ENCODE measurements around the gene ABHD15.

Gene ABHD15

GRCh38 chr17:29588562-29589411 is 21.9 kb upstream of the ABHD15 start:
- TF ChIP-seq REST (IDR thresholded peaks at IDR 0.05; ENCODE audit: low read depth) (no peak), CEBPB (IDR thresholded peaks at IDR 0.05) (no peak), CREB1 (IDR thresholded peaks at IDR 0.05; ENCODE audit: low read depth) (no peak), FOXM1 (IDR thresholded peaks at IDR 0.05; ENCODE audit: borderline replicate concordance, low read depth) (no peak), NFIC (IDR thresholded peaks at IDR 0.05) (no peak), EGR1 (IDR thresholded peaks at IDR 0.05) (peak; percentile 50; the same call in 1 of the 2 replicates), TCF12 (IDR thresholded peaks at IDR 0.05; ENCODE audit: low read depth) (no peak), USF1 (IDR thresholded peaks at IDR 0.05) (no peak), EP300 (IDR thresholded peaks at IDR 0.05; ENCODE audit: borderline replicate concordance) (no peak), YY1 (IDR thresholded peaks at IDR 0.05; ENCODE audit: low read depth) (no peak), TAF1 (IDR thresholded peaks at IDR 0.05; ENCODE audit: low read depth) (no peak), TEAD4 (IDR thresholded peaks at IDR 0.05) (no peak), ZBTB7A (IDR thresholded peaks at IDR 0.05; ENCODE audit: low read depth) (peak; percentile 27; the same call in 1 of the 2 replicates), RAD21 (IDR thresholded peaks at IDR 0.05; ENCODE audit: low read depth) (no peak)
- TF ChIP-seq, protein P1, sequence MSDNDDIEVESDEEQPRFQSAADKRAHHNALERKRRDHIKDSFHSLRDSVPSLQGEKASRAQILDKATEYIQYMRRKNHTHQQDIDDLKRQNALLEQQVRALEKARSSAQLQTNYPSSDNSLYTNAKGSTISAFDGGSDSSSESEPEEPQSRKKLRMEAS (IDR thresholded peaks at IDR 0.05): peak; percentile 31; the same call in 1 of the 2 replicates

GRCh38 chr17:29588017-29588561 is 21.3 kb upstream of the ABHD15 start:
- TF ChIP-seq REST (IDR thresholded peaks at IDR 0.05; ENCODE audit: low read depth) (no peak), NFIC (IDR thresholded peaks at IDR 0.05) (no peak), ZBTB7A (IDR thresholded peaks at IDR 0.05; ENCODE audit: low read depth) (no peak), TEAD4 (IDR thresholded peaks at IDR 0.05) (no peak), USF1 (IDR thresholded peaks at IDR 0.05) (no peak), FOXM1 (IDR thresholded peaks at IDR 0.05; ENCODE audit: borderline replicate concordance, low read depth) (no peak), EGR1 (IDR thresholded peaks at IDR 0.05) (no peak), YY1 (IDR thresholded peaks at IDR 0.05; ENCODE audit: low read depth) (no peak), RAD21 (IDR thresholded peaks at IDR 0.05; ENCODE audit: low read depth) (no peak), CREB1 (IDR thresholded peaks at IDR 0.05; ENCODE audit: low read depth) (no peak), EP300 (IDR thresholded peaks at IDR 0.05; ENCODE audit: borderline replicate concordance) (no peak), TCF12 (IDR thresholded peaks at IDR 0.05; ENCODE audit: low read depth) (no peak)
- TF ChIP-seq, protein P1 (IDR thresholded peaks at IDR 0.05): no peak

GRCh38 chr17:29587591-29587990 is 20.8 kb upstream of the ABHD15 start:
- TF ChIP-seq CREB1 (IDR thresholded peaks at IDR 0.05; ENCODE audit: low read depth) (no peak), CEBPB (IDR thresholded peaks at IDR 0.05) (no peak), TAF1 (IDR thresholded peaks at IDR 0.05; ENCODE audit: low read depth) (no peak), YY1 (IDR thresholded peaks at IDR 0.05; ENCODE audit: low read depth) (no peak), FOXM1 (IDR thresholded peaks at IDR 0.05; ENCODE audit: borderline replicate concordance, low read depth) (no peak), ZBTB7A (IDR thresholded peaks at IDR 0.05; ENCODE audit: low read depth) (no peak), TEAD4 (IDR thresholded peaks at IDR 0.05) (no peak), USF1 (IDR thresholded peaks at IDR 0.05) (no peak), RAD21 (IDR thresholded peaks at IDR 0.05; ENCODE audit: low read depth) (no peak), EGR1 (IDR thresholded peaks at IDR 0.05) (no peak), NFIC (IDR thresholded peaks at IDR 0.05) (no peak), TCF12 (IDR thresholded peaks at IDR 0.05; ENCODE audit: low read depth) (no peak), REST (IDR thresholded peaks at IDR 0.05; ENCODE audit: low read depth) (no peak), EP300 (IDR thresholded peaks at IDR 0.05; ENCODE audit: borderline replicate concordance) (no peak)
- TF ChIP-seq, protein P1 (IDR thresholded peaks at IDR 0.05): no peak
